Lung (tissue), 12 donors: ENCODE data around the gene DRC3. TPM values are rescaled to one million over a fixed set of nuclear protein-coding genes. Genes with fewer than 3 reads are reported as not detected.

Source experiments
- ATAC-seq: fragments of 200-7000 bp; cut with Tn5 transposase; one replicate; pipeline ENCODE4 v1.9.1; 2020; ENCODE audit warnings: moderate number of reproducible peaks; ENCODE audit not compliant: insufficient read depth, low FRiP score
- DNase-seq, 3 donors: peaks; one replicate each; pipeline ENCODE4 v3.0.0-alpha.2; 2013 to 2017
- H3K27ac ChIP-seq, 2 donors: one replicate each; pipeline ENCODE4 v1.5.1; 2013; ENCODE audit warnings: mild to moderate bottlenecking in 2 of 2, moderate library complexity in 2 of 2, control low read depth in 1 of 2, inconsistent platforms in 1 of 2, low read depth in 1 of 2, low read length in 1 of 2
- H3K27me3 ChIP-seq, 3 donors: one replicate each; pipeline ENCODE4 v1.5.1; 2013; ENCODE audit warnings: low read length in 2 of 3; ENCODE audit not compliant: control insufficient read depth in 3 of 3, insufficient read depth in 3 of 3
- H3K36me3 ChIP-seq, 4 donors: one replicate each; pipeline ENCODE4 v1.5.1; 2013; ENCODE audit warnings: low read length in 4 of 4, mild to moderate bottlenecking in 1 of 4, moderate library complexity in 1 of 4; ENCODE audit not compliant: control insufficient read depth in 4 of 4, insufficient read depth in 4 of 4
- H3K4me1 ChIP-seq, 5 donors: one replicate each; pipeline ENCODE4 v1.5.1; 2013; ENCODE audit warnings: low read length in 5 of 5, mild to moderate bottlenecking in 2 of 5, moderate library complexity in 1 of 5; ENCODE audit not compliant: control insufficient read depth in 5 of 5, insufficient read depth in 5 of 5
- H3K4me3 ChIP-seq: one replicate; pipeline ENCODE4 v1.5.1; 2013; ENCODE audit warnings: mild to moderate bottlenecking, control low read depth, moderate library complexity
- H3K9ac ChIP-seq, 2 donors: one replicate each; pipeline ENCODE4 v1.5.1; 2013; ENCODE audit warnings: low read length in 2 of 2, control low read depth in 1 of 2; ENCODE audit not compliant: insufficient read depth in 1 of 2
- H3K9me3 ChIP-seq, 4 donors: one replicate each; pipeline ENCODE4 v1.5.1; 2013; ENCODE audit warnings: low read length in 3 of 4, mild to moderate bottlenecking in 1 of 4, moderate library complexity in 1 of 4; ENCODE audit not compliant: control insufficient read depth in 4 of 4, insufficient read depth in 3 of 4
- WGBS, 2 donors: extraction: QIAGEN DNeasy Blood & Tissue Kit; methylation state at CpG; one replicate each; pipeline ENCODE4 v1.1.7; 2013; 5-methylcytosine and 5-hydroxymethylcytosine counted together
- polyA plus RNA-seq, 2 donors: library from polyadenylated mRNA; stranded (reverse); fragments of 200-250 nt; gene quantifications; one replicate each; pipeline ENCODE4 v1.2.1, GENCODE V29; 2013
- total RNA-seq, 2 donors: library from RNA; depleted of rRNA in 1 of 2; stranded (reverse); fragments of >200 nt in 1 of 2; gene quantifications; one replicate each; pipeline ENCODE4 v1.2.1, GENCODE V29; 2014 to 2021
- TF ChIP-seq, protein P1 (sequence below): IDR thresholded peaks from 2 replicates; pipeline ENCODE4 v1.5.1; 2012; ENCODE audit warnings: mild to moderate bottlenecking; ENCODE audit errors: control extremely low read depth, extremely low read depth
- donor health status: control.
- donor health status: control.
- donor health status: Bipolar disorder and iron deficiency.
- donor health status: healthy.
- donor health status: DM: yes; HTN: yes; CAD: no.

The DRC3 gene
- total and polyA plus RNA-seq, 4 donors, result 6.6 to 29.5 (median 13.5) TPM

DNA sequence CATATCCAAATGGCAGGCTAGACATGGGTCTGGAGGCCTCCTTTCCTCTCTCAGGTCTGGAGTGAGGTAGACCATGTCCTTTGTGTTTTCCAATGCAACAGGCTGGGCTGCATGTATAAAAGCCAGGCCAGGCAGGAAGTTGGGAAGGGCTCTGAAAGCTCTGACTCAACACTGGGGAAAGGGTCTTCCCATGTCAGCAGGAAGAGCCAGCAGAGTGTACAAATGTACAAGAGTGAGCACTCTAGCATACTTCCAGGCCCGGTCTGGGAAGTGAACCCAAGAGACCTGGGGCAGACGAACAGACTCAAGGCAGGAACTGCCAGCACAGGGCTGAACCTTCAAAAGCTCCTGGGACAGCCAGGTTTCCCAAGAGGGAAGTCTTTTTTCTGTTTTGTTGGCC, 59.3 kb downstream of the DRC3 start:
- Histone ChIP-seq H3K27me3 (no peaks in the 10 kb centered on the region), H3K4me3 (no peak overlapping the region), H3K27ac (no peak overlapping the region), H3K36me3 (peaks cover 0 to 8% (median 0%) of the 10 kb centered on the region in 4 donors), H3K4me1 (peaks cover 0 to 8% (median 3%) of the 10 kb centered on the region in 5 donors), H3K9ac (no peak overlapping the region), H3K9me3 (no peaks in the 10 kb centered on the region)
- TF ChIP-seq, protein P1, sequence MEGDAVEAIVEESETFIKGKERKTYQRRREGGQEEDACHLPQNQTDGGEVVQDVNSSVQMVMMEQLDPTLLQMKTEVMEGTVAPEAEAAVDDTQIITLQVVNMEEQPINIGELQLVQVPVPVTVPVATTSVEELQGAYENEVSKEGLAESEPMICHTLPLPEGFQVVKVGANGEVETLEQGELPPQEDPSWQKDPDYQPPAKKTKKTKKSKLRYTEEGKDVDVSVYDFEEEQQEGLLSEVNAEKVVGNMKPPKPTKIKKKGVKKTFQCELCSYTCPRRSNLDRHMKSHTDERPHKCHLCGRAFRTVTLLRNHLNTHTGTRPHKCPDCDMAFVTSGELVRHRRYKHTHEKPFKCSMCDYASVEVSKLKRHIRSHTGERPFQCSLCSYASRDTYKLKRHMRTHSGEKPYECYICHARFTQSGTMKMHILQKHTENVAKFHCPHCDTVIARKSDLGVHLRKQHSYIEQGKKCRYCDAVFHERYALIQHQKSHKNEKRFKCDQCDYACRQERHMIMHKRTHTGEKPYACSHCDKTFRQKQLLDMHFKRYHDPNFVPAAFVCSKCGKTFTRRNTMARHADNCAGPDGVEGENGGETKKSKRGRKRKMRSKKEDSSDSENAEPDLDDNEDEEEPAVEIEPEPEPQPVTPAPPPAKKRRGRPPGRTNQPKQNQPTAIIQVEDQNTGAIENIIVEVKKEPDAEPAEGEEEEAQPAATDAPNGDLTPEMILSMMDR, result no peak
- 51 to 53% methylated on average over 2 of the region's 2 CpGs for WGBS, 2 donors
- ATAC-seq (no peak), DNase-seq (peak in 2 of 3 donors; percentile 14 to 29)

DNA sequence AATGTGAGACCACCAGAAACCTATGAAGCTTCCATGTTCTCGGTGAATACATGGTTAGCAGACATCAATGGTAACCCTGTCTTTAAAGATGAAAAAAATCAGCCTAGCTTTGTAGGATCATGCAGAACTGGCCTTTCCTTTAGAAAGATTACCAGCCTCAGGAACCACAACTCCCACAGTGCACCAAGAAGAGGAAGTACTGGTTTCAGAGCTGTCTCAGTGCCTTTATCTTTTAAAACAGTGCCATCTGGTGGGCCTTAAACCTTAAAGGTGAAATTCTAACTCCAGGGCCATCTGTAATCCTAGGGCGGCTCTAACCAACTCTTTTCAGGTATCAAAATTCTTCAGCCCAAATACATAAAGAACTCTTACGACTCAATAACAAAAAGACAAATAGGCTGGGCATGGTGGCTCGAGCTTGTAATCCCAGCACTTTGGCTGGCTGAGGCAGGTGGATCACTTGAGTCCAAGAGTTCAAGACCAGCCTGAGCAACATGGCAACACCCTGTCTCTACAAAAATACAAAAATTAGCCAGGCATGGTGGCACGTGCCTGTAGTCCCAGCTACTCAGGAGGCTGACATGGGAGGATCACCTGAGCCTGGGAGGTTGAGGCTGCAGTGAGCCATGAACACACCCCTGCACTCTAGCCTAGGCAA, 60.9 kb downstream of the DRC3 start:
- DNase-seq, result peak; percentile 51 to 91 (median 89)
- H3K4me1 ChIP-seq, result peaks cover 3 to 14% (median 11%) of the 10 kb centered on the region in 5 donors

DNA sequence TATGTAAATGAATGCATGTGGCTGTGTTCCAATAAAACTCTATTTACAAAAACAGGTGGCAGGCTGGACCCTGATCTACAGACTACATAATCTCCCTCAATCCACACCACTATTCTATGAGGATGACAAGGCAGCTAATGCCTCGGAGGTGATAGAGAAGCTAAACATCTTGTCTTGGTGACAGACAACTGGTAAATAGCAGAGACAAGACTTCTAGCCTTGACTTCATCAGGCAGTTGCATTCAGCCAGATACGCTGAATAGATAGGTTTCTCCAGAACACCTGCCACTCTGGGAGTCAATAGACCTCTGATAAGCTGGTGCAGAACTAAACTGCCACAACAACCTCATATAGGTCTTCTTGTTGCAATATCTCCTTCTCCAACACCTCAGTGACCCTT, 63.0 kb downstream of the DRC3 start:
- Histone ChIP-seq H3K27me3 (no peaks in the 10 kb centered on the region), H3K36me3 (peaks cover 0 to 3% (median 0%) of the 10 kb centered on the region in 4 donors), H3K9ac (no peak overlapping the region), H3K27ac (no peak overlapping the region), H3K9me3 (no peaks in the 10 kb centered on the region), H3K4me3 (no peak overlapping the region), H3K4me1 (peaks cover 6 to 20% (median 13%) of the 10 kb centered on the region in 5 donors)
- no peak for DNase-seq
- TF ChIP-seq, protein P1, result no peak
- ATAC-seq, result no peak
- 77 to 88% methylated on average over 2 of the region's 2 CpGs for WGBS, 2 donors

More for the DNA sequence above, 60.9 kb downstream of the DRC3 start:
- no peak overlapping the region for H3K4me3 ChIP-seq
- no peaks in the 10 kb centered on the region for H3K36me3 ChIP-seq
- H3K9me3 ChIP-seq, result no peaks in the 10 kb centered on the region
- H3K9ac ChIP-seq, result no peak overlapping the region
- no peaks in the 10 kb centered on the region for H3K27me3 ChIP-seq
- H3K27ac ChIP-seq, result no peak overlapping the region
- TF ChIP-seq, protein P1, result peak; percentile 69
- 25 to 27% methylated on average over 5 of the region's 5 CpGs for WGBS, 2 donors
- peak; percentile 89 for ATAC-seq

DNA sequence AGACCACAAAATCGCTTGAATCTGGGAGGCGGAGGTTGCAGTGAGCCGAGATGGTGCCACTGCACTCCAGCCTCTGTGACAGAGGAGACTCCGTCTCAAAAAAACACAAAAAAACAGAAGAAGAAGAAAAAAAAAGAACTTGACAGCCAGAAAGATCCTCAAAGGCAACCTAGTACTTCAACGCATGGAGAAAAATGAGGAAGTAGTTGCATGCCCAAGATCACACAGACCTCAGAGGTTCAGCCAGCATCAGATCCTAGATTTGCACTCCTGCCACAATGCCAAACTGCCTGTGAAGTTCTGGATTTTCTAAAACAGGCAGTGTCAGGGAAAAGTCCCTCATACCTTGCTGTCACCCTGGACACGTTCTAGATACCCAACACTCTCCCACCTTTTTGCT, 64.8 kb downstream of the DRC3 start:
- Histone ChIP-seq H3K27me3 (no peaks in the 10 kb centered on the region), H3K4me3 (no peak overlapping the region), H3K4me1 (peaks cover 6 to 28% (median 16%) of the 10 kb centered on the region in 5 donors), H3K9me3 (no peaks in the 10 kb centered on the region), H3K9ac (no peak overlapping the region), H3K27ac (peak overlapping the region in 1 of 2 donors; percentile 52), H3K36me3 (peaks cover 0 to 3% (median 0%) of the 10 kb centered on the region in 4 donors)
- WGBS, 2 donors, result 36 to 59% methylated on average over 6 of the region's 6 CpGs
- ATAC-seq (no peak), DNase-seq (no peak)
- TF ChIP-seq, protein P1, result no peak
